Non-pigmented ciliary epithelial cell (primary cell): Measurements from ENCODE around the gene MATR3.
A peak's percentile ranks its signal among the peaks of the same experiment; 100 is the strongest.
"Not testable (repeated sequence)": the region's sequence is repeated elsewhere in the genome, so short reads cannot be mapped to it uniquely, and the experiment has no call there.

ENCODE experiments used
- DNase-seq: peaks from one replicate; pipeline ENCODE4 v3.0.0-alpha.2; 2010; ENCODE audit warnings: low read depth

The MATR3 gene

GRCh38 chr5:139293507-139294373 is at the start of gene MATR3:
TSS of gene MATR3 (plus strand) at chr5:139293740. CDS start at chr5:139307416, 13,676 bp downstream.
- DNase-seq, result peak; percentile 81

GRCh38 chr5:139245637-139246339 is 47.8 kb upstream of the MATR3 start:
- no peak for DNase-seq

- DNase-seq, result no peak
Observed at GRCh38 chr5:139246394-139246793, 47.1 kb upstream of the MATR3 start.

GRCh38 chr5:139248826-139249453 is 44.6 kb upstream of the MATR3 start:
- no peak for DNase-seq

- no peak for DNase-seq
Observed at GRCh38 chr5:139251281-139251687, 42.3 kb upstream of the MATR3 start.

GRCh38 chr5:139251695-139252288 is 41.7 kb upstream of the MATR3 start:
- no peak for DNase-seq

- DNase-seq, result no peak
Observed at GRCh38 chr5:139253115-139253514, 40.4 kb upstream of the MATR3 start.

- DNase-seq, result no peak
Observed at GRCh38 chr5:139256820-139257219, 36.7 kb upstream of the MATR3 start.

GRCh38 chr5:139262059-139262741 is 31.3 kb upstream of the MATR3 start:
- no peak for DNase-seq

- DNase-seq, result peak; percentile 77
Observed at GRCh38 chr5:139262742-139263445, 30.6 kb upstream of the MATR3 start.

GRCh38 chr5:139263536-139263935 is 30.0 kb upstream of the MATR3 start:
- DNase-seq, result no peak

- DNase-seq, result no peak
Observed at GRCh38 chr5:139263946-139264345, 29.6 kb upstream of the MATR3 start.

- DNase-seq, result no peak
Observed at GRCh38 chr5:139265001-139265400, 28.5 kb upstream of the MATR3 start.

- DNase-seq, result no peak
Observed at GRCh38 chr5:139266236-139266635, 27.3 kb upstream of the MATR3 start.

GRCh38 chr5:139267481-139267880 is 26.1 kb upstream of the MATR3 start:
- no peak for DNase-seq

- no peak for DNase-seq
Observed at GRCh38 chr5:139268364-139269202, 25.0 kb upstream of the MATR3 start.

- DNase-seq, result not testable (repeated sequence)
Observed at GRCh38 chr5:139270718-139271117, 22.8 kb upstream of the MATR3 start.

- no peak for DNase-seq
Observed at GRCh38 chr5:139271201-139272027, 22.1 kb upstream of the MATR3 start.
